Natural killer cell treated with Interleukin-12 subunit alpha and Interleukin-12 subunit beta and Interleukin-15 and Interleukin-18, amount 100 ng/mL, for 72 hours (primary cell): ENCODE data around the gene LYSMD1. TPM values are rescaled to one million over a fixed set of nuclear protein-coding genes. Genes with fewer than 3 reads are reported as not detected.
A peak's percentile ranks its signal among the peaks of the same experiment; 100 is the strongest.

ENCODE experiments used
- ATAC-seq, 2 donors: fragments of 150-1000 bp; cut with Tn5 transposase in 1 of 2; sonication (Bioruptor Pico), chemical (Tn5 transposase) in 1 of 2; 2 replicates each; pipeline ENCODE4 v1.10.0; 2021
- DNase-seq: peaks from one replicate; pipeline ENCODE4 v3.0.0; 2022; ENCODE audit warnings: low spot score
- H3K27ac Mint-ChIP-seq, 2 donors: 1 replicate in 1 of 2; 2 replicates in 1 of 2; pipeline ENCODE4 v1.8.0; 2022; ENCODE audit warnings: mixed read lengths in 2 of 2, mild to moderate bottlenecking in 1 of 2, moderate library complexity in 1 of 2
- H3K27me3 Mint-ChIP-seq, 2 donors: 1 replicate in 1 of 2; 2 replicates in 1 of 2; pipeline ENCODE4 v1.8.0; 2022; ENCODE audit warnings: mixed read lengths in 2 of 2
- H3K36me3 Mint-ChIP-seq: one replicate; pipeline ENCODE4 v1.8.0; 2022; ENCODE audit warnings: mixed read lengths
- H3K4me1 Mint-ChIP-seq, 2 donors: 1 replicate in 1 of 2; 2 replicates in 1 of 2; pipeline ENCODE4 v1.8.0; 2022; ENCODE audit warnings: low read depth in 2 of 2, mixed read lengths in 2 of 2, mild to moderate bottlenecking in 1 of 2
- H3K4me3 Mint-ChIP-seq: one replicate; pipeline ENCODE4 v1.8.0; 2022; ENCODE audit warnings: mixed read lengths
- H3K9me3 Mint-ChIP-seq: 2 replicates; pipeline ENCODE4 v1.8.0; 2022; ENCODE audit warnings: mixed read lengths
- total RNA-seq, 2 donors: library from RNA; stranded (reverse); gene quantifications; one replicate each; pipeline ENCODE4 v1.2.3, GENCODE V29; 2022

Gene LYSMD1
- total RNA-seq, 2 donors from 2014 or later, result 5.0 to 6.3 TPM

GRCh38 chr1:151164732-151165280 lies 896 bp downstream of the LYSMD1 start:
- ATAC-seq, result no peak
- no peaks in the 10 kb centered on the region for H3K9me3 Mint-ChIP-seq
- DNase-seq, result no peak
- H3K4me3 Mint-ChIP-seq, result peak overlapping the region; percentile 94
- H3K36me3 Mint-ChIP-seq, result peaks cover 18% of the 10 kb centered on the region
- peaks cover 39 to 43% of the 10 kb centered on the region in 2 donors for H3K4me1 Mint-ChIP-seq
- no peaks in the 10 kb centered on the region for H3K27me3 Mint-ChIP-seq
- H3K27ac Mint-ChIP-seq, result peak overlapping the region; percentile 85 to 92

GRCh38 chr1:151159373-151159772 lies 6.3 kb downstream of the LYSMD1 start:
- Mint-ChIP-seq H3K36me3 (no peaks in the 10 kb centered on the region), H3K4me3 (no peak overlapping the region), H3K9me3 (no peaks in the 10 kb centered on the region), H3K27ac (peak overlapping the region; percentile 68 to 94), H3K27me3 (no peaks in the 10 kb centered on the region), H3K4me1 (peaks cover 51% of the 10 kb centered on the region in 2 donors)
- DNase-seq (no peak), ATAC-seq (no peak)

DNA sequence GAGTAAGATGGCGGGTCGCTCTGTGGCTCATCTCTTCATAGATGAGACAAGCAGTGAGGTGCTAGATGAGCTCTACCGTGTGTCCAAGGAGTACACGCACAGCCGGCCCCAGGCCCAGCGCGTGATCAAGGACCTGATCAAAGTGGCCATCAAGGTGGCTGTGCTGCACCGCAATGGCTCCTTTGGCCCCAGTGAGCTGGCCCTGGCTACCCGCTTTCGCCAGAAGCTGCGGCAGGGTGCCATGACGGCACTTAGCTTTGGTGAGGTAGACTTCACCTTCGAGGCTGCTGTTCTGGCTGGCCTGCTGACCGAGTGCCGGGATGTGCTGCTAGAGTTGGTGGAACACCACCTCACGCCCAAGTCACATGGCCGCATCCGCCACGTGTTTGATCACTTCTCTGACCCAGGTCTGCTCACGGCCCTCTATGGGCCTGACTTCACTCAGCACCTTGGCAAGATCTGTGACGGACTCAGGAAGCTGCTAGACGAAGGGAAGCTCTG lies 6.9 kb downstream of the LYSMD1 start:
- ATAC-seq (no peak), DNase-seq (no peak)
- Mint-ChIP-seq H3K36me3 (no peaks in the 10 kb centered on the region), H3K27ac (peak overlapping the region; percentile 93 to 94), H3K4me1 (peaks cover 47 to 48% of the 10 kb centered on the region in 2 donors), H3K27me3 (no peaks in the 10 kb centered on the region), H3K4me3 (peak overlapping the region; percentile 99), H3K9me3 (no peaks in the 10 kb centered on the region)

DNA sequence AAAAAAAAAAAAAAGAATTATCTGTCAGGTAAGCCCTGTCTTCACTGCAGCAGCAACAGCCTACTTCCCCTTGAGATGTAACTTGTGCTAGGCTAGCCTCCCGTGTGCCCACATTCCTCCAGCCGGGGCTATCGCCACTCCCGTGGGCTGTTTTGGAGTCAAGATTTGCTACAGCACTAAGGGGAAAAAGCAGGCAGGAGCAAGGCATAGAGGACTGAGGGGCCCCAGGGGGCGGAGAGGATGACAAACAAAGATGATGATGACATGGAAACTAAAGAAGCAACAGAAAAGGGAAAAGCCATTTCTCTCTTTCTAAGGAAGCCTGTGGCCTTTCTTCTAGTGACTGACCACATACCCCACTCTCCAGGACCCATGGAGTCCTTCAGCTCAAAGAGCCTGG lies 7.4 kb downstream of the LYSMD1 start:
- Mint-ChIP-seq H3K27ac (peak overlapping the region; percentile 93 to 94), H3K36me3 (no peaks in the 10 kb centered on the region), H3K4me1 (peaks cover 47 to 48% of the 10 kb centered on the region in 2 donors), H3K9me3 (no peaks in the 10 kb centered on the region), H3K27me3 (no peaks in the 10 kb centered on the region), H3K4me3 (peak overlapping the region; percentile 99)
- DNase-seq (no peak), ATAC-seq (no peak)

DNA sequence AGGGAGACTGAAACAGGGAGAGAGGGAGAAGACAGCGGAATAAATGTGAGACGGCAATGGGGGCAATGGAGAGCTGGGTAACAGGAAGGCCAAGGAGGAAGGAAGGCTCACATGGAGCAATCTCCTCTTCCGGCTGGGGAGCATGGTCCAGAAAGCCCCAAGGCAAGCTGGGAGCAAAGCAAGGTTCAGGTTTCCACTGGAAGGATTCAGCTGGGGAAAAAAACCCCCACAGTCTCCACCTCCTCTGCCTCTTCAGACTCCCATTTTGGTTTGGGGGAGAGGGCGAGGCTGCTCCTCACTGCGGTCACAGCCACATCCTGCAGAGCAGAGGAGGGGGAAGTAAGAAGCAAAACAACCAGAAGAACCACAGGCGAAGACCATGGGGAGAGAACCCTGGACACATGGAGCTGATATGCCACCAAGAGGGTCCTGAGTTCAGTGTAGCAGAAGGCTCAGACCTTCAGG lies 8.6 kb downstream of the LYSMD1 start:
- ATAC-seq (peak; percentile 68 to 80), DNase-seq (peak; percentile 80)
- no peaks in the 10 kb centered on the region for H3K9me3 Mint-ChIP-seq
- peak overlapping the region; percentile 99 for H3K4me3 Mint-ChIP-seq
- H3K27me3 Mint-ChIP-seq, result no peaks in the 10 kb centered on the region
- H3K36me3 Mint-ChIP-seq, result no peaks in the 10 kb centered on the region
- H3K27ac Mint-ChIP-seq, result peak overlapping the region; percentile 93 to 94
- H3K4me1 Mint-ChIP-seq, result peaks cover 41% of the 10 kb centered on the region in 2 donors

DNA sequence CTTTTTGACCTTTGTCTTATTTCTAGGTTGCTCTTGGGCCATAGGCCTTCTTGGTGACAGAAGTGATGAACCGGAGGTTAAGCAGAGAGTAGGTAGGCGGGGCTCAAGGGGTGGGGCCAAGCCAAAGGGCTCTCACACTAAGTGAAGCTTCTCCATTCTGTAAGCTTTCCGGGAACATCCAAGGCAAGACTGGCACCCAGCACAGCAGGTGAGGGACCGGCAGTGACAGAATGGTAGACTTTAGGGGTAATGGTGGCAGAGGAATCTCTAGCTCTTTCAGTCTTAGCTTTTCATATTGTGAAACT lies 9.2 kb downstream of the LYSMD1 start, which contains the start of gene TNFAIP8L2:
Gene TNFAIP8L2, plus strand, starts transcription at position 135 of the 305 bp plus-strand sequence. CDS start 2,049 bp downstream, outside the sequence.
- Mint-ChIP-seq H3K27ac (peak within 1 kb of the TSS; percentile 93 to 94), H3K4me1 (peaks cover 37% of the 10 kb centered on the region in 2 donors), H3K4me3 (peak within 1 kb of the TSS; percentile 99), H3K9me3 (no peaks in the 10 kb centered on the region), H3K36me3 (no peaks in the 10 kb centered on the region), H3K27me3 (no peaks in the 10 kb centered on the region)
- DNase-seq (peak; percentile 84), ATAC-seq (peak; percentile 90 to 92)

- Mint-ChIP-seq H3K4me3 (peak overlapping the region; percentile 83), H3K27ac (no peak overlapping the region), H3K9me3 (no peaks in the 10 kb centered on the region), H3K36me3 (no peaks in the 10 kb centered on the region), H3K27me3 (peaks cover 4 to 7% of the 10 kb centered on the region in 2 donors), H3K4me1 (peaks cover 11 to 14% of the 10 kb centered on the region in 2 donors)
- DNase-seq (no peak), ATAC-seq (no peak)
Observed at GRCh38 chr1:151147665-151148064, 18.0 kb downstream of the LYSMD1 start.

DNA sequence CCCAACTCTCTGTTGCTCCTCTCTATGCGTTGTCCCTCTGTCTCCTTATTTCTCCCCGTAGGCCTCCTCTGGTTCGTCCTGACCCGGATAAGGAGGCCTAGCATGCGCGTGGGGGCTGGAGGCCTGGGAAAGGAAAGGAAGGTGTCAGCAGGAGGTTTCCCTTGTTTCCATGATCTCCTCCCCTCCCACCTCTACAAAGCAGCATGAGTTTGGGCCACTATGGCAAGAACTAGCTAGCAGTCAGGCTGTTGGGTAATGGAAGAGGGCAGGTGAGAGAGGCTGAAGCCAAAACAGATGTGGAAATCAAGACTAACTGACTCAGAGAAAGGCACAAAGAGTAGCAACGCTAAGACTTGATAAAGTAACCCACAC lies 18.6 kb downstream of the LYSMD1 start:
- Mint-ChIP-seq H3K4me3 (peak overlapping the region; percentile 83), H3K36me3 (no peaks in the 10 kb centered on the region), H3K4me1 (peaks cover 11 to 14% of the 10 kb centered on the region in 2 donors), H3K27me3 (peaks cover 4 to 7% of the 10 kb centered on the region in 2 donors), H3K9me3 (no peaks in the 10 kb centered on the region), H3K27ac (peak overlapping the region in 1 of 2 donors; percentile 32)
- DNase-seq, result no peak
- no peak for ATAC-seq

DNA sequence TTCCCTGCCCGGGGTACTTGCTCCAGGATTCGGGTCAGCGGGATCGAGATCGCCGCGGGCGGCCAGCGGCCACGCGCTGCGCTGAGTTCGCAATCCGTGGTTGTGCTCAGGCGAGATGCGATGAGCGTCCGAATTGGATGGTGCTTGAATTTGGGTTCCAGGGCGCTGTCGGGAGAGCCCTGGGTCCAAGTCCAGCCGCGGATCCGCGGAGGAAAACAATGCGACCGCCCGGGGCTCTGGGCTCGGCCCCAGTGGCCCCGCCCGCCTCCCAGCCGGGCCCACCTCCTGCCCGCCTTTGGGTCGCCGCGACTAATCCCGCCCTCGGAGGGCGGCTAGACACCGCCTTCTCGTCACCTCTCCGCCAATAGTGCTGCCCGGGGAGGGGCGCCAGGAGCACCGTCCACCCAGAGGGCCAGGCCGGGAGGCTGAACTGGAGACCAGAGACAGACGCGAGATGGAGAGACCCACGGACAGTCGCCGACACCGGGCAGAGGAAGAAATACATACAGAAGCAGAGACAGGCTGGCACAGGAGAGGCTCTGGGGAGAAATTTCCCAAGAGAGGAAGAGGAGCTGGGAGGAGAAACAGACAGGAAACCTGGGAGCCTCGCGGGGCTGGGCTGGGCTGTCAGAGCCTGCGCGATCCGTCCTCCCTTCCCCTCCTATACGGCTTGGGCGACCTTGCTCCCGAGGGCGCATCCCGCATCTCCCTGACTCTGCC lies 19.1 kb downstream of the LYSMD1 start, which contains the start of gene SEMA6C:
Gene SEMA6C, minus strand, starts transcription at position 220 of the 720 bp plus-strand sequence. CDS start 4,010 bp downstream, outside the sequence.
- peaks cover 11 to 14% of the 10 kb centered on the region in 2 donors for H3K4me1 Mint-ChIP-seq

GRCh38 chr1:151146072-151146411 lies 19.7 kb downstream of the LYSMD1 start:
- peaks cover 4 to 7% of the 10 kb centered on the region in 2 donors for H3K27me3 Mint-ChIP-seq
- no peaks in the 10 kb centered on the region for H3K36me3 Mint-ChIP-seq
- ATAC-seq (peak in 1 of 2 donors; percentile 2), DNase-seq (no peak)
- H3K4me1 Mint-ChIP-seq, result peaks cover 11 to 14% of the 10 kb centered on the region in 2 donors
- H3K4me3 Mint-ChIP-seq, result peak overlapping the region; percentile 83
- H3K9me3 Mint-ChIP-seq, result no peaks in the 10 kb centered on the region
- no peak overlapping the region for H3K27ac Mint-ChIP-seq

More for the DNA sequence above, 19.1 kb downstream of the LYSMD1 start, which contains the start of gene SEMA6C:
- Mint-ChIP-seq H3K36me3 (no peaks in the 10 kb centered on the region), H3K4me3 (peak within 1 kb of the TSS; percentile 83), H3K9me3 (no peaks in the 10 kb centered on the region), H3K27ac (peak within 1 kb of the TSS in 1 of 2 donors; percentile 32), H3K27me3 (peaks cover 4 to 7% of the 10 kb centered on the region in 2 donors)
- DNase-seq (peak; percentile 93), ATAC-seq (peak; percentile 100)

DNA sequence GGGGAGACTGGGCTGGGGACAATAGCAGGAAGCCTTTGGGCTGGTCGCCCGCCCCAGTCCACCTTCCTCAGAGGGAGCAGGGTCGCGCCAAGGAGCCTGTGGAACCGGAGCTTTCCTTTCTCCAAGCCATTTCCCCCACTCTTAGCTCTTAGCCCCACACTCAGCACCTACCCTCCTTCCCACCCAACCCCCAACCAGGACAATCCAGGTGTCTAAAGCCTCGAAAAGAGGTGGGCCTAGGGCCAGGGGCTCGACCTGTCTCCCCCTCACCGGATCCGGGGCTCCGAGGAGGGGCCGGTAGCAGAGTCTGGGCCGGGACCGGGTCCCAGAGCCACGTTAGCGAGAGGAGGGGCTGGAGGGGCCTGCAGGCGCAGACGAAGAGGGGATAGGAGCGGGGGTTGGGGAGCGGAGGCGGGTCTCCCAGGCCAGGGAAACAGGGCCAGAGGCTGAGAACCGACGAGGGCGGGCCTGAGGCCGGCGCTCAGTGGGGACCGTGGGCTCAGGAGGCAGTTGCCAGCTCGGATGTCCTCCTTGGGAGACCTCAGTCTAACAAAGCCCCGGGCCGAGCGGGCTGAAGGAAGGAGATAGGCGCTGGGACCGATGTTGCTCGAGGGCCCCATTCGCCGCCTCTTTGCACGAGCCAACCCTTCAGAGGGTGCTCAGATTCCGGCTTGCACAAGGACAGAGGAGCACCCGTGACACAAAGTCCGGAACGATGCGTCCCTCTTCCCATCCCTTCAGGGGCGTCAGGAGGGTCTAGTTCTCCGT lies 20.2 kb downstream of the LYSMD1 start:
- H3K36me3 Mint-ChIP-seq, result no peaks in the 10 kb centered on the region
- ATAC-seq, result no peak
- peaks cover 4 to 7% of the 10 kb centered on the region in 2 donors for H3K27me3 Mint-ChIP-seq
- peak overlapping the region; percentile 83 for H3K4me3 Mint-ChIP-seq
- no peak overlapping the region for H3K27ac Mint-ChIP-seq
- DNase-seq, result no peak
- H3K9me3 Mint-ChIP-seq, result no peaks in the 10 kb centered on the region
- peaks cover 11 to 14% of the 10 kb centered on the region in 2 donors for H3K4me1 Mint-ChIP-seq

GRCh38 chr1:151144474-151145303 lies 21.0 kb downstream of the LYSMD1 start:
- Mint-ChIP-seq H3K9me3 (no peaks in the 10 kb centered on the region), H3K36me3 (no peaks in the 10 kb centered on the region), H3K27me3 (peaks cover 4 to 7% of the 10 kb centered on the region in 2 donors), H3K27ac (no peak overlapping the region), H3K4me1 (peaks cover 11 to 14% of the 10 kb centered on the region in 2 donors), H3K4me3 (peak overlapping the region; percentile 41)
- no peak for ATAC-seq
- DNase-seq, result no peak

- ATAC-seq (no peak), DNase-seq (no peak)
- H3K4me1 Mint-ChIP-seq, result peaks cover 11 to 14% of the 10 kb centered on the region in 2 donors
- H3K4me3 Mint-ChIP-seq, result no peak overlapping the region
- peaks cover 4 to 7% of the 10 kb centered on the region in 2 donors for H3K27me3 Mint-ChIP-seq
- no peak overlapping the region for H3K27ac Mint-ChIP-seq
- H3K36me3 Mint-ChIP-seq, result no peaks in the 10 kb centered on the region
- no peaks in the 10 kb centered on the region for H3K9me3 Mint-ChIP-seq
Observed at GRCh38 chr1:151143986-151144385, 21.7 kb downstream of the LYSMD1 start.
